Measurements from ENCODE around the gene CNOT6.

DNA sequence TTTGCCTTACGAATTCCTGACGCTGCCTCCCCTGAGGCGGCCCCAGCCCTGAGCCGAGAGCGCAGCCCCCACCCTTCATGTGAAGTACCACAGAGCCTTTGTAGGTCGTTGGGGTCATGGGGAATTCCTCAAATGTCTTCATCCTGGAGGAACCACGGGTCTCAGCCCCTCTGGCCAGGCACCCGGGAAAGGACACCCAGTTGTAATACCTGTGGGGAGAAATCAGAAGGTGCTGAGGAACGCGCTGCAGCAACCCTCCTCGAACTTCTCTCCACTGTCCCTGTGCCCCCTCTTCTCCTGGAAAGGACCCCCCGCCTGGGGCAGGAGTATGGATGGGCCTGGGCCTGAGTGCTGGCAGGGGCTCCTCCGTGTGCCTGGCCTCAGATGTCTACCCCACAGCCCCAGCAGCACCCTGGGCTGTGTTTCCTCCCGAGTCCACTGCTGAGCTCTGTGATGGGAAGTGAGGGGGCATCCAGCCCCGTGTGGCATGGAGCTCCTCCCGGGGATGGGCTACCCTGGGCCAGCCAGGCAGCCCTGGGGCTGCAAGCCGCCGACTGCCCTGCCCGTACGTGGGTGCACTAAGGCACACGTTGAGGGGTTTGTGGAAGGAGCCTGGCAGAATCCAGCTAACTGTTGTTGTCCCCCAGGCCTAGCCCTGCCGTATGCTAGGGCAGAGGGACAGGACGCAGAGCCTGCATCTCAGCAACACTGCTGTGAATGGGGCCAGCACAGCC is 115.8 kb downstream of the CNOT6 start:
- TF ChIP-seq, protein P1, sequence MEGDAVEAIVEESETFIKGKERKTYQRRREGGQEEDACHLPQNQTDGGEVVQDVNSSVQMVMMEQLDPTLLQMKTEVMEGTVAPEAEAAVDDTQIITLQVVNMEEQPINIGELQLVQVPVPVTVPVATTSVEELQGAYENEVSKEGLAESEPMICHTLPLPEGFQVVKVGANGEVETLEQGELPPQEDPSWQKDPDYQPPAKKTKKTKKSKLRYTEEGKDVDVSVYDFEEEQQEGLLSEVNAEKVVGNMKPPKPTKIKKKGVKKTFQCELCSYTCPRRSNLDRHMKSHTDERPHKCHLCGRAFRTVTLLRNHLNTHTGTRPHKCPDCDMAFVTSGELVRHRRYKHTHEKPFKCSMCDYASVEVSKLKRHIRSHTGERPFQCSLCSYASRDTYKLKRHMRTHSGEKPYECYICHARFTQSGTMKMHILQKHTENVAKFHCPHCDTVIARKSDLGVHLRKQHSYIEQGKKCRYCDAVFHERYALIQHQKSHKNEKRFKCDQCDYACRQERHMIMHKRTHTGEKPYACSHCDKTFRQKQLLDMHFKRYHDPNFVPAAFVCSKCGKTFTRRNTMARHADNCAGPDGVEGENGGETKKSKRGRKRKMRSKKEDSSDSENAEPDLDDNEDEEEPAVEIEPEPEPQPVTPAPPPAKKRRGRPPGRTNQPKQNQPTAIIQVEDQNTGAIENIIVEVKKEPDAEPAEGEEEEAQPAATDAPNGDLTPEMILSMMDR (IDR thresholded peaks at IDR 0.05; ENCODE audit: low read length), result no peak
- no peak for TF ChIP-seq EZH2 (IDR thresholded peaks at IDR 0.05; ENCODE audit: borderline replicate concordance, low read length)

All from OCI-LY1 (cell line).